Karpas-422 (cell line): ENCODE measurements around the gene BST1. TPM values are rescaled to one million over a fixed set of nuclear protein-coding genes. Genes with fewer than 3 reads are reported as not detected.

Experiments
- DNase-seq: peaks from one replicate; pipeline ENCODE4 v3.0.0-alpha.2; 2015
- H2AFZ ChIP-seq: fragments of 200-600 bp; sonication (generic); 2 replicates; pipeline ENCODE4 v1.6.1; 2014; ENCODE audit warnings: antibody characterized with exemption, low read length, mixed read lengths
- H3K27ac ChIP-seq: fragments of 200-600 bp; sonication (generic); 2 replicates; pipeline ENCODE4 v1.5.1; 2014; ENCODE audit warnings: mild to moderate bottlenecking, low read length, moderate library complexity
- H3K27me3 ChIP-seq: fragments of 200-600 bp; sonication (generic); 2 replicates; pipeline ENCODE4 v1.6.1; 2014; ENCODE audit warnings: low read length, mixed read lengths
- H3K36me3 ChIP-seq: fragments of 200-600 bp; sonication (generic); 2 replicates; pipeline ENCODE4 v1.6.1; 2014; ENCODE audit warnings: low read length, mixed read lengths; ENCODE audit not compliant: insufficient read depth
- H3K4me1 ChIP-seq: fragments of 200-600 bp; sonication (generic); 2 replicates; pipeline ENCODE4 v1.6.1; 2014; ENCODE audit warnings: mild to moderate bottlenecking, low read length, mixed read lengths
- H3K4me2 ChIP-seq: fragments of 200-600 bp; sonication (generic); 2 replicates; pipeline ENCODE4 v1.6.1; 2014; ENCODE audit warnings: low read length, low read depth, mild to moderate bottlenecking; ENCODE audit not compliant: poor library complexity, severe bottlenecking
- H3K4me3 ChIP-seq: fragments of 200-600 bp; sonication (generic); 2 replicates; pipeline ENCODE4 v1.5.1; 2014; ENCODE audit warnings: mild to moderate bottlenecking, antibody characterized with exemption, low read length, mixed read lengths
- H3K79me2 ChIP-seq: fragments of 200-600 bp; sonication (generic); 2 replicates; pipeline ENCODE4 v1.6.1; 2014; ENCODE audit warnings: mild to moderate bottlenecking, low read length, mixed read lengths
- H3K9ac ChIP-seq: fragments of 200-600 bp; sonication (generic); 2 replicates; pipeline ENCODE4 v1.6.0; 2014; ENCODE audit warnings: low read length
- H3K9me2 ChIP-seq: fragments of 200-600 bp; sonication (generic), shearing (Covaris generic); replicated peaks from 2 replicates; pipeline ENCODE4 v1.6.0; 2014; ENCODE audit warnings: mild to moderate bottlenecking, low read length, moderate library complexity; ENCODE audit not compliant: insufficient read depth
- H3K9me3 ChIP-seq: fragments of 300-700, 200-600 bp; sonication (generic); 2 replicates; pipeline ENCODE4 v1.6.1; 2014; ENCODE audit warnings: low read length, mixed read lengths
- H4K20me1 ChIP-seq: fragments of 200-600 bp; sonication (generic); 2 replicates; pipeline ENCODE4 v1.6.1; 2014; ENCODE audit warnings: mild to moderate bottlenecking, antibody characterized with exemption, low read length, low read depth; ENCODE audit not compliant: insufficient read depth
- total RNA-seq: library from RNA; depleted of rRNA; stranded (reverse); fragments of >200 nt; shearing (Covaris generic); gene quantifications from 2 replicates; pipeline ENCODE4 v1.2.3, GENCODE V29; 2014; ENCODE audit warnings: low replicate concordance

Gene BST1
- total RNA-seq, 1 experiment from 2014 or later, result not detected

DNA sequence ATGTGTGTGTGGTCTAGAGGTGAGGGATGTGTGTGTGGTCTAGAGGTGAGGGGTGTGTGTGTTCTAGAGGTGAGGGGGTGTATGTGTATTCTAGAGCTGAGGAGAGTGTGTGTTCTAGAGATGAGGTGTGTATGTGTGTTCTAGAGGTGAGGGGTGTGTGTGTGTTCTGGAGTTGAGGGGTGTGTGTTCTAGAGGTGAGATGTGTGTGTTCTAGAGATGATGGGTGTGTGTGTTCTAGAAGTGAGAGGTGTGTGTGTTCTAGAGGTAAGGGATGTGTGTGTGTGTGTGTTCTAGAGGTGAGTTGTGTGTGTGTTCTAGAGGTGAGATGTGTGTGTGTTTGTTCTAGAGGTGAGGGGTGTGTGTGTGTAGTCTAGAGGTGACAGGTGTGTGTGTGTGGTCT, 1.3 kb downstream of the BST1 start:
- H3K27ac ChIP-seq, result no peak overlapping the region
- no peaks in the 10 kb centered on the region for H3K9me2 ChIP-seq
- 0 out of 2 replicates have a peak, but pooled peaks cover 2% of the 10 kb centered on the region for H3K27me3 ChIP-seq
- DNase-seq, result no peak
- H3K9ac ChIP-seq, result no peak overlapping the region
- H3K4me3 ChIP-seq, result no peak overlapping the region
- no peaks in the 10 kb centered on the region for H3K4me1 ChIP-seq
- no peaks in the 10 kb centered on the region for H4K20me1 ChIP-seq
- H3K79me2 ChIP-seq, result no peaks in the 10 kb centered on the region
- H3K36me3 ChIP-seq, result no peaks in the 10 kb centered on the region
- H2AFZ ChIP-seq, result no peak overlapping the region
- peaks cover 2% of the 10 kb centered on the region; the same call in 1 of the 2 replicates for H3K9me3 ChIP-seq
- H3K4me2 ChIP-seq, result no peak overlapping the region

DNA sequence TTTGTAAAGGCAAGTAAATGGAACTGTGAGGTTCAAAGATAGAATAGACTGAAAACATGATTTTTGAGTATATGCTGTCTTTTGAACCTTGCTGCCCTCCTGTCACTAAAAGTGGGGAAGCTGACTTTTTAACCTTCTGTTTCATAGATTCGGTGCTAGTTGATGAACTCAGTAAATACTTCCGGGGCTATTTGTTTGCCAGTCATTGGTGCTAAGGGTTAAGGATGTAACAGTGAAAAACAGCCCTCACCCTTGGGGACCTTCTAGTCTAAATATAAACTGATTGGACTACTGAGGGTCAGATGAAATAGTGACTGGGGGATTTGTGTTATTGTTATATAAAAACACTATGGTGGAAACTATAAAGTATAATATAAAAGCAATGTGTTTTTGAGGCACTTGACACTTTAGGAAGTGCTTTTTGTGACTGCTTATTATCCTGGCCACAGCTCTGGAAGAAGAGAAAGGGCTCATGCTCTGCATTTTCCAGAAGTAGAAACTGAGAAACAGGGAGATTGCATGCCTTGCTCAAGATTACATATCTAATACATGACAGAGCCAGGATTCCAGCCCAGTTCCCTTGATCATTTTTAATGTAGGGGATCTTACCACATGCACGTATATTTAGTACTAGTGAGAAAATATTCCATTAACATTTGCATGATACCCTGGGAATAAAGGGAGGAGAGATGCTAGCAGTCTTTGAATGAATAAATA, 3.9 kb downstream of the BST1 start:
- H2AFZ ChIP-seq, result no peak overlapping the region
- H3K4me1 ChIP-seq, result no peaks in the 10 kb centered on the region
- H3K27ac ChIP-seq, result no peak overlapping the region
- no peak for DNase-seq
- no peaks in the 10 kb centered on the region for H3K79me2 ChIP-seq
- H3K27me3 ChIP-seq, result no peaks in the 10 kb centered on the region
- no peak overlapping the region for H3K9ac ChIP-seq
- H3K4me3 ChIP-seq, result no peak overlapping the region
- no peaks in the 10 kb centered on the region for H3K9me3 ChIP-seq
- no peaks in the 10 kb centered on the region for H4K20me1 ChIP-seq
- H3K36me3 ChIP-seq, result no peaks in the 10 kb centered on the region
- no peak overlapping the region for H3K4me2 ChIP-seq
- H3K9me2 ChIP-seq, result no peaks in the 10 kb centered on the region

DNA sequence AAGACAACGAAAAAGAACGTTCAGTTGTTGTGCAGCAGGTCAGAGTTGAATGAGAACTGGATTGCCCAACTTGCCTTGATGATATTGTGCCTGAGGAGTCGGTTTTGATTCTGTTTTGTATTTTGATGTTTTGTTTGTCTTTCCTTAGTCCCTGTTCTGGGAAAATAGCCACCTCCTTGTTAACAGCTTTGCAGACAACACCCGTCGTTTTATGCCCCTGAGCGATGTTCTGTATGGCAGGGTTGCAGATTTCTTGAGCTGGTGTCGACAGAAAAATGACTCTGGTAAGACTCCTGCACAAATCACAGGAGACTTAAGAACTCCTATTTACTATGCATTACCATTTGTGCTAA, 4.5 kb downstream of the BST1 start:
- no peak overlapping the region for H3K4me2 ChIP-seq
- no peak overlapping the region for H3K9ac ChIP-seq
- H3K79me2 ChIP-seq, result no peaks in the 10 kb centered on the region
- no peak overlapping the region for H3K4me3 ChIP-seq
- no peak overlapping the region for H2AFZ ChIP-seq
- H3K4me1 ChIP-seq, result no peaks in the 10 kb centered on the region
- no peaks in the 10 kb centered on the region for H3K36me3 ChIP-seq
- H3K27me3 ChIP-seq, result no peaks in the 10 kb centered on the region
- no peaks in the 10 kb centered on the region for H3K9me2 ChIP-seq
- no peaks in the 10 kb centered on the region for H3K9me3 ChIP-seq
- no peak for DNase-seq
- no peaks in the 10 kb centered on the region for H4K20me1 ChIP-seq
- H3K27ac ChIP-seq, result no peak overlapping the region

DNA sequence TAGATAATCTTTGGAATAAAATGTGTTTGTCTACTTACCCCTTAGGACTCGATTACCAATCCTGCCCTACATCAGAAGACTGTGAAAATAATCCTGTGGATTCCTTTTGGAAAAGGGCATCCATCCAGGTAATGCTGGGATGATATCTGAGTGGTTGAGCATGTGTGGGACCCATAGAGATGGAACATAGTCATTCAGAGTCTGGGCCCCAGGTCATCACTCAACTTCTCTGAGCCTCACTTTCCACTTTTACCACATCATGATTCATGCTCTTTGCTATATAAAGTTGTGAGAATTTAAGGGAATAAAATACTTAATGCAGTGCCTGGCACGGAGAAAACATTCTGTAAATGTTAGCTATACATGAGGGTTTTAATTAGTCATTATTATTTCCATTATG, 8.9 kb downstream of the BST1 start:
- Histone ChIP-seq H4K20me1 (no peaks in the 10 kb centered on the region), H3K4me3 (no peak overlapping the region), H3K4me2 (no peak overlapping the region), H3K4me1 (no peaks in the 10 kb centered on the region), H3K36me3 (no peaks in the 10 kb centered on the region), H3K9me2 (no peaks in the 10 kb centered on the region), H3K27me3 (no peaks in the 10 kb centered on the region), H3K79me2 (no peaks in the 10 kb centered on the region), H3K9ac (no peak overlapping the region), H2AFZ (no peak overlapping the region), H3K27ac (no peak overlapping the region), H3K9me3 (no peaks in the 10 kb centered on the region)
- no peak for DNase-seq

DNA sequence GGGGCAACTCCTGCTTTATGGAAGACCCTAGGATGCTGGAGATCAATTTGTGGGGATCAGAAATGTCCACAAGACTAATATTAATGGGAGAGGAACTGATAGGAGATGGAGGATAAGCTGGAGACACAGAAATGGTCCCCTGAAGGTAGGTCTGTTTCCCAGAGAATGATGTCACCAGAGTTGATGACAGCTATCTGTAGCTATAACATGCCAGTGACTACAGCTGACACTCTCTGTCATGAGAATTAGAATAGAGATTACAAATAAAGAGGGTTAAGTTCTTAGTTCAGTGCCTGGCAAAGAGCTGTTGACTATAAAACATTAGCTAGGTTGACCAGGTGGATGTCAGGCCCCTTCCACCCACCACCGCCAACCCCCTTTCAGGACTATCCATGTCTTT, 9.3 kb downstream of the BST1 start:
- H3K27me3 ChIP-seq, result no peaks in the 10 kb centered on the region
- no peaks in the 10 kb centered on the region for H3K4me1 ChIP-seq
- no peak overlapping the region for H3K9ac ChIP-seq
- H3K79me2 ChIP-seq, result no peaks in the 10 kb centered on the region
- no peak for DNase-seq
- H3K4me3 ChIP-seq, result no peak overlapping the region
- no peak overlapping the region for H3K27ac ChIP-seq
- H2AFZ ChIP-seq, result no peak overlapping the region
- no peaks in the 10 kb centered on the region for H4K20me1 ChIP-seq
- no peaks in the 10 kb centered on the region for H3K9me2 ChIP-seq
- no peak overlapping the region for H3K4me2 ChIP-seq
- no peaks in the 10 kb centered on the region for H3K36me3 ChIP-seq
- H3K9me3 ChIP-seq, result no peaks in the 10 kb centered on the region

DNA sequence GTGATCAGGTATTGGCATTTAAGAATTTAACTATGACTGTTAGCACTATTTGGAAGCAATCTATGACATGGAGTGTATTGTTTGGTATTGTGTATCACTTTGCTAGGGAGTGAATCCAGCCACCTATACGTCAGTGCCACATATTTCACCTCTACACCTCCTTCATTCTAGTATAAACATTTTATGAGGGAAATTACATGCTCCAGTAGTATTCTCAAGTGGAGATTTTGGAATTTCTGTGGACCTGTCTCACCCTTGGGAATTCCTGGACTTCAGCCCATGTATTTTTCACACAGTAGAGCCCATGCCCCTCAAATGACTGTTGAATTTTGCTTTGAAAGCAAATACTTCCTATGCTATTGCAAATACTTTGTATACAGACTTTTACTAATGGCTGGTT, 11.3 kb downstream of the BST1 start:
- Histone ChIP-seq H2AFZ (no peak overlapping the region), H3K27ac (no peak overlapping the region), H3K27me3 (no peaks in the 10 kb centered on the region), H3K36me3 (no peaks in the 10 kb centered on the region), H3K9ac (no peak overlapping the region), H3K9me3 (no peaks in the 10 kb centered on the region), H3K4me3 (no peak overlapping the region), H3K9me2 (no peaks in the 10 kb centered on the region), H4K20me1 (no peaks in the 10 kb centered on the region), H3K79me2 (no peaks in the 10 kb centered on the region), H3K4me1 (no peaks in the 10 kb centered on the region), H3K4me2 (no peak overlapping the region)
- DNase-seq, result no peak

DNA sequence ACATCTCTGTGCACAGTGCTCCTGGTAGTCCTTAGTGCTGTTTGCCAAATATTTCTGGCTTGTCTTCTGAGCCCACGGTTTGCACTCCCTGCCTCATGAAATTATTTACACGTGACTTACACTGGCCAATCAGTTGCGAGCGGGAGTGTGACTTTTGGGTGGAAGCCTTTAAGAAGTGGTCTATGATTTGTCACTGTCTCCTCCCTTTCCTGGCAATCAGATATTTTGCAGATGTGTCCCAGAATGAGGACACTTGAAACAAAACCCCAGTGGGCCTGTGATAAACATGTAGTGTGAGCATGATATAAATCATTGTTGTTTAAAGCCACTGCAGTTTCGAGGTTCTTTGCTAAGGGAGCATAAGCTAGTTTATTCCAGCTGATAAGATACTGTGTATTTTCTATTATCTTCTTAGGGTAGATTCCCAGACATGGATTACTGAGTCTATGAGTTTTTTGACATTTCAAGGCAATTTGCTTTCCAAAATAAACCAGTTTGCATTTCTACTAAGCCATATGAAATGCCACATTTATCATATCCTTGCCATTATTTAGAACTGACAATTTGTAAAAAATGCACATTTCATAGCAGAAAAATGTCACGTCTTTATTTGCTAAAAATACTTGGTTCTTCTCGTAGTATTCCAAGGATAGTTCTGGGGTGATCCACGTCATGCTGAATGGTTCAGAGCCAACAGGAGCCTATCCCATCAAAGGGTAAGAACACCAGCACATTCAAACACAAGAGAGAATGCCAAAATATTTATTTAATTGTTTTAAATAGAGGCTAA, 12.0 kb downstream of the BST1 start:
- Histone ChIP-seq H4K20me1 (no peaks in the 10 kb centered on the region), H3K27ac (no peak overlapping the region), H3K4me3 (no peak overlapping the region), H3K79me2 (no peaks in the 10 kb centered on the region), H3K36me3 (no peaks in the 10 kb centered on the region), H2AFZ (no peak overlapping the region), H3K9ac (no peak overlapping the region), H3K27me3 (no peaks in the 10 kb centered on the region), H3K9me3 (no peaks in the 10 kb centered on the region), H3K4me1 (no peaks in the 10 kb centered on the region), H3K9me2 (no peaks in the 10 kb centered on the region), H3K4me2 (no peak overlapping the region)
- DNase-seq, result no peak

DNA sequence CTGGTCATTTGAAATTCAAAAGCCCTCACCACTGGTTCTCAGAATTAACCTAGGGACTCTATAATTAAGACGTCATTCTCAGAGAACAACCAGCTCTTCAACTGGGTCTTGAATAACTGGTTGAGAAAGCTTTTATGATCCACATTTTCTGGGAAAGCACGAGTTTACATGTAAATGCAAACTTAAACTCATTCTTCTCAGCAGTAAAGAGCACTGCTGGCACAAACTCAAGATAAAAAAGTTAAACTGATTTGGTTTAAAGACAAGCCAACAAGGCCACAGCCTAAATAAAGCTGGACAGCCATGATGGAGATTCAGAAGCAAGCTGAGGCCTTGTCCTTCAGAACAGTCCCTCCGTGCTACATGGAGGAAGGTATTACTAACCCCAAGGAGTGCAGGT, 13.2 kb downstream of the BST1 start:
- no peak for DNase-seq
- no peaks in the 10 kb centered on the region for H3K9me3 ChIP-seq
- H3K9me2 ChIP-seq, result no peaks in the 10 kb centered on the region
- H4K20me1 ChIP-seq, result no peaks in the 10 kb centered on the region
- H3K79me2 ChIP-seq, result no peaks in the 10 kb centered on the region
- H3K27ac ChIP-seq, result no peak overlapping the region
- H3K4me1 ChIP-seq, result no peaks in the 10 kb centered on the region
- no peak overlapping the region for H3K4me3 ChIP-seq
- no peak overlapping the region for H3K9ac ChIP-seq
- H2AFZ ChIP-seq, result no peak overlapping the region
- H3K27me3 ChIP-seq, result no peaks in the 10 kb centered on the region
- H3K36me3 ChIP-seq, result no peaks in the 10 kb centered on the region
- H3K4me2 ChIP-seq, result no peak overlapping the region
